UCSD-AML1 (cell line): ENCODE data around the gene TRPM3.
A peak's percentile ranks its signal among the peaks of the same experiment; 100 is the strongest.

Source experiments
- DNase-seq: peaks from one replicate; lab custom pipeline; 2025; ENCODE audit not compliant: unreplicated experiment; lab: John Stamatoyannopoulos, UW

Gene TRPM3

GRCh38 chr9:71098801-71099200 is 22.6 kb downstream of the TRPM3 start:
- no peak for DNase-seq

DNA sequence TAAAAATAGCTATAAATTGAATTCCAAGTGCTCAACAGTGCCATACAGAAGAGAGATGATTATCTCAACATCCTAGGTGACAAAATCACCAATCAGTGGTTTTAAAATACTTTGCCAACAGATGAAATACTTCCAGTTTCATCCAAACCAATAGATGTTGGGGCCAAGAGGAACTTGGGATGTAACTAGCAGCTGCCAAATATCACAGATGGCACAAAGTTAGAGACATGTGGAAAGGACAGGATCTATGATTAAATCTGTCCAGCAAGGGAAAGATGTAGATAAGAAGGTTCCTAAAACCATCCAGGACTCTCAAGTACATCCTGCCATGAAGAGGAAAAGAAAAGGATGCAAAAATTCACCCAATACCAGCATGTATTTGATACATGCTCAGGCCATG is 23.8 kb downstream of the TRPM3 start:
- DNase-seq: no peak

GRCh38 chr9:71096421-71097108 is 24.9 kb downstream of the TRPM3 start:
- peak; percentile 7 for DNase-seq

DNA sequence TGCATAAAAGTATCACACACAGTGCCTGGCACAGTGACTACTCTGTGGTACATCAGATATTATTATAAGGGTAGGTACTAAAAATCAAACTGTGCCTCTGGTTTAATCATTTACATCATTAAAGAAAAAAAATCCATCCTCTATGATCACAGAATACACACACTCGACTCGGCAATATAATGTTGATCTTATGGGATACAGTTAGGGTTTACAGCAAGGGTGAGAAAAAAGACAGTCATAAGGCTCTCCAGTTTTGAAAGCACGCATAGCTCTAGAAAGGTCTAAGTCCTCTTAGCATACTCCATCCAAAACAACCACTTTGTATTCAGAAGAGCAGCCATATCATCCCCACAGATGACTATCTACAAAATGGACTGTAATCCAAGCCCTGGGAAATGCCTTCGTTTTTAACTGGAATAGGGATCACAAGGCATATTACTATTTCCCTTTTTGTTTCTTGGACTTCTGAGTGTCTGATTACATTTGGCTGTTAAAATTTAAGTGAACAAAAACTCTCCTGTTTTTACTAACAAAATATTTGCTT is 26.6 kb downstream of the TRPM3 start:
- DNase-seq: no peak

- no peak for DNase-seq
Measured at GRCh38 chr9:71090896-71091295, 30.5 kb downstream of the TRPM3 start.

DNA sequence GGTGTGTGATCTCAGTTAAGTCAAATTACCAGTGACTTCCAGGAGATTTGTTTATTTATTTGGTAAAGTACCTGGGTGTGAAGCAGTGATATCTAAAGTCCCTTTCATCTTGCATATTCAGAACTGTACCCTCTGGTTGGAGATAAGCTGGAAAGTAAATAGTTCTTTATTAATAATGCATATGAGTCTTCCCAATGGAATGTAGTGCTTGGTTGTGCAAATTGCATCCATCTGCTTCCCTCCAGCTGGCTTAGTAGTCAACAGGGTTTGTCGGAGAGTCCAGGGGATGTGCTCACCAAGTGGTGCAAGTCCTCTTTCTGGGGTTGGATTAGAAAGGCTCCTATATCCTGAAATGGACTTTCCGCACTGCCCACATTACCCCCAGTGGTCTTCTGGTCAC is 42.0 kb downstream of the TRPM3 start:
- DNase-seq: no peak

- no peak for DNase-seq
Measured at GRCh38 chr9:71076096-71076495, 45.3 kb downstream of the TRPM3 start.

DNA sequence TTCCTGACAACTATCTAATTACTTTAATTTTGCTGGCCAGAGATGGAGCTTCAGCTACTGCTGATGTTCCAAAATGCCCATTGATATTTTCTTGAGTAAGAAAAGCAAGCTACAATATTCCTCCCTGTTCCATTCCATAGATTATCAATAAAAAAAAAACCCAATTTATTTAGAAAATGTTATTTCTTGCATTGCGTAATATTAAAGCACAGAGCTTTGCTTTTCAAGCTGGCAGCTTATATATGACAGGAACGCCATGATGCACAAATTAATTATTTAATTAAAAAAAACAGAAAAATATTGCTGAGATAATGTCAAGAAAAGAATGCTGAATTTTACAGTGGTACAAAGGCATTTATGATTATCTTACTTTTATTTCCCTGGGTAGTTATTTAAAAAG is 47.9 kb downstream of the TRPM3 start:
- no peak for DNase-seq

GRCh38 chr9:71072587-71072986 is 48.8 kb downstream of the TRPM3 start:
- DNase-seq: no peak

- DNase-seq: no peak
Measured at GRCh38 chr9:71071633-71072032, 49.8 kb downstream of the TRPM3 start.

GRCh38 chr9:71058660-71059059 is 62.8 kb downstream of the TRPM3 start:
- DNase-seq: no peak

GRCh38 chr9:71052287-71052686 is 69.1 kb downstream of the TRPM3 start:
- no peak for DNase-seq

DNA sequence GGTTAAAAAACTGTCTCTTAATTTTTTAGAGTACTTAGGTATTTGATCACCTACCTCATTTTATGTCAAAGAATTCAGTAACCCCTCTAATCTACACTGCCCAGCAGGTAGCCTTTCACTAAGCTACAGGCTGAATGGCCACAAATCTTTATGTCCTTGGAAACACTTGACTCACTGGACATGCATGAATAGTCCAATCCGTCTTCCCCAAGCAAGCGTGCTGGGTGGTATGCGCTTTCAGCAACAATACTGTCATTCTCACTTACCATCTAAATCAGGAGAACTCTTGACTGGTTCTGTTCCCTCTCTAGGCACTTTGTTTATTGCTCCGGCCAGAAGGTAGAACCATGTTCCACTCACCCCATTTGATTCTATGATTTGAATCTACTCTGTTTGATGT is 73.1 kb downstream of the TRPM3 start:
- DNase-seq: no peak

DNA sequence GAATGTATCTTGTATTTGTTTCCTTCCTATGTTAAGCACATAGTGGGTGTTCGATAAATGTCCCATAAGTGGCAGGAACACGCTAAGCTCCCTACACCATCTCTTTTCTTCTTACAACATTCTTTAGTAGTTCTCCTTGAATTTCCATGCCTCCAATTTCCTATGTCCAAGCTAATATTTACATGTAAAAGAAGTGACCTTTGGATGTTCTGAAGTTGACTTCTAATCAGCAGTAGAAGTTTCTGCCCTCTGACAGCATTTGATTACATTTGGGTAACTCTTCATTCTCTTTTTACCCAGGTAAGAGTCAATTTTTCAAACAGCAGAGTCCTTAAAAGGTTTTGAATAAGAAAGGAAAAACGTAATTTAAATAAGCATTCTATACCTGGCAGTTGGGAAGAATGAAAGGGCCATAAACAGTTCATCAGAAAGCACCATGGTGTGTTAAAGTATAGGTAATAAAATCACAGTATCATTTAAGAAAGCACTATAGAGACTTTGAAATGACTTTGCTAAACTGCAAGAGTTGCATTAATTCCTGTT is 78.9 kb downstream of the TRPM3 start:
- DNase-seq: no peak

- DNase-seq: no peak
Measured at GRCh38 chr9:71037521-71037920, 83.9 kb downstream of the TRPM3 start.

DNA sequence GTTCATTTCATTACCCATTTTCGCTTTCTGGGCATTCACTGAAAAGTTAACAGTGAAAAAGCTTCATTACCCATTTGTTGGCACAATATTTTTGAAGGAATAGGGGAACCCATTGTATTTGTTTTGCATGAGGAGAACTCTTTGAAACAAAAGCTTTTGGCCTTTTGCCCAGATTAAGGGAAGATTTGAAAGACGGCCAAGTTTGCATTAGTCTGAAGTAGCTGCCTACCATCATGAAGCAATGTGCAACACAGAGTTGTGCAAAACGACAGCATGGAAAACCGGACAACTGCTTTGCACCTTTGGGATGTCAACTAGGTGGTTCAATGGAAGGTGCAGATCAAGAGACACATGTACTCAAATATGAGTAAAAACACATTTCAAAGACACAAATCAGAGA is 84.9 kb downstream of the TRPM3 start:
- no peak for DNase-seq

DNA sequence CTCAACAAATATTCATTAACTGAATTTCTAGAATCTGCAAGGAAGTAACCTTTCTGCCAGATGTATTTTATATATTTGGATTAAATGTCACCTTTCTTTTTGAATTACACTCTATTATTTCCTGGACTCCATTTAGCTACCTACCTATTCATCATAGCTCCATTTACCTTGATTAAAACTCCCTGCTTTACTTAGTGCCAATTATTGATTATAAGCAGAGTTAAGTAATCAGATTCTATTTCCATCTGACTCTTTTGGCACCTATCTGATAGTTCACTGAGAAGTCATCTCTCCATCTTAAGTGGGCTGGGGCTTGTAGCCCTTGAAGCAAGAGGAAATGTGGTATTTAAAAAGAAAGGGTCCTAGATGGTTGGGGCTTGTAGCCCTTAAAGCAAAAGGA is 88.6 kb downstream of the TRPM3 start:
- DNase-seq: no peak

- DNase-seq: no peak
Measured at GRCh38 chr9:71025728-71026127, 95.7 kb downstream of the TRPM3 start.

- no peak for DNase-seq
Measured at GRCh38 chr9:71025201-71025600, 96.2 kb downstream of the TRPM3 start.

DNA sequence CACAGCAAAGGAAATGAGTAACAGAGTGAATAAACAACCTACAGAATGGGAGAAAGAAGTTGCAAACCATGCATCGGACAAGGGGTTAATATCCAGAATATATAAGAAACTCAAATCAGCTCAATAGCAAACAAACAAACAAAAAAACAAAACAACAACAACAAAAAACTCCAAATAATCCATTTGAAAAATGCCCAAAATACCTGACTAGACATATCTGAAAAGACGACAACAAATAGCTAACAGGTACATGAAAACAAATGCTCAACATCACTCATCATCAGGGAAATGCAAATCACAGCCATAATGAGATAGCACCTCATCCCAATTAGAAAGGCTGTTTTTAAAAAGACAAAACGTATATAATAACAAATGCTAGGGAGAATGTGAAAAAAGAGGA is 111.2 kb downstream of the TRPM3 start:
- no peak for DNase-seq

- no peak for DNase-seq
Measured at GRCh38 chr9:71005456-71005855, 116.0 kb downstream of the TRPM3 start.

DNA sequence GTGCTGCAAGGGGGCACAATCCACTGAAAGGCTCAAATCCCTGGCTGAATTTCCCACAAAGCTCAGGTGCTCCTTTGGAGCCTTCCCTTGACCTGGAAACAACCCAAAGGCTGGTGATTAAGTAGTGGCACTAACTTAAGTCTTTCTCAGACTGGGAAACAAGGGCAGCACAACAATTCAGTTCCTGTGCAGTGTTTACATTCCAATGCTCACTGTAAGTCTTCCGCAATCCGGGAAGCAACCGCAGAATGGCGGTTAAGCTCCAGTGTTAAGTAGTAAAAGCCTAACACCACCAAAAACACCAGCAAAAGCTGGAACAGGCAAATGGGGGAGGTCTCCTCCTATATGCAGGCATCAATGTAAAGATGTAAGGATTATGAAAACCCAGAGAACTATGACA is 117.2 kb downstream of the TRPM3 start:
- DNase-seq: no peak

GRCh38 chr9:71003346-71003745 is 118.1 kb downstream of the TRPM3 start:
- no peak for DNase-seq
